SK-N-SH treated with all-trans-retinoic acid at 6 μM for 48 hours (cell line): ENCODE measurements around the gene CDON.

ENCODE experiments used
- CSDC2 ChIP-seq: fragments of 250-450 bp; sonication (Bioruptor Pico); IDR thresholded peaks from 2 replicates; pipeline ENCODE4 v1.5.0; 2020; ENCODE audit warnings: mild to moderate bottlenecking, moderate library complexity
- ESRRG ChIP-seq: fragments of 250-450 bp; sonication (Bioruptor Pico); IDR thresholded peaks from 2 replicates; pipeline ENCODE4 v1.6.1; 2021; ENCODE audit warnings: mild to moderate bottlenecking
- PPARA ChIP-seq: fragments of 250-450 bp; sonication (Bioruptor Pico); IDR thresholded peaks from 2 replicates; pipeline ENCODE4 v1.5.0; 2020; ENCODE audit warnings: mild to moderate bottlenecking, borderline replicate concordance
- RARB ChIP-seq: fragments of 250-450 bp; sonication (Bioruptor Pico); IDR thresholded peaks from 2 replicates; pipeline ENCODE4 v1.8.0; 2021; ENCODE audit warnings: mild to moderate bottlenecking, moderate library complexity
- TF ChIP-seq, protein P1 (sequence below): fragments of 250-450 bp; sonication (Bioruptor Pico); IDR thresholded peaks from 2 replicates; pipeline ENCODE4 v1.5.1; 2020; ENCODE audit warnings: low read depth, mild to moderate bottlenecking, moderate library complexity
- TF ChIP-seq, protein P2 (sequence below): fragments of 250-450 bp; sonication (Bioruptor Pico); IDR thresholded peaks from 2 replicates; pipeline ENCODE4 v1.8.0; 2020; ENCODE audit warnings: mild to moderate bottlenecking, moderate library complexity, borderline replicate concordance

DNA sequence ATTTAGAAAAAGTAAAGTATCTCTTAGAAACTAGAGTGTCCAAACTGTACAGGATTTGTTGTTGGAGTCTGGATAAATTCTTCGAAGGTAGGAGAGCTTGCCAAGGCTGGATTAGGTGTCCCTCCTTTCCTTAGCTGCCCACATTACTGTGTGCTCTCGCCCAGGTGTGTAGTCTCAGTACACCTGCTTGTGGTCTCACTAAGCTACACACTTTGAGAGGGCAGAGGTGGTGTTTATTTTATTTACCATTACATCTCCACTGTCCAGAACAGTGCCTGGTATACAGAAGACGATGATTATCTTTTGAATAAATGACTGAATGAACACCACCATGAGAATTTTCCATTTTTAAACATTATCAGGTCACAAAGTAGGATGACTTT is 80.3 kb downstream of the CDON start:
- TF ChIP-seq, protein P1, sequence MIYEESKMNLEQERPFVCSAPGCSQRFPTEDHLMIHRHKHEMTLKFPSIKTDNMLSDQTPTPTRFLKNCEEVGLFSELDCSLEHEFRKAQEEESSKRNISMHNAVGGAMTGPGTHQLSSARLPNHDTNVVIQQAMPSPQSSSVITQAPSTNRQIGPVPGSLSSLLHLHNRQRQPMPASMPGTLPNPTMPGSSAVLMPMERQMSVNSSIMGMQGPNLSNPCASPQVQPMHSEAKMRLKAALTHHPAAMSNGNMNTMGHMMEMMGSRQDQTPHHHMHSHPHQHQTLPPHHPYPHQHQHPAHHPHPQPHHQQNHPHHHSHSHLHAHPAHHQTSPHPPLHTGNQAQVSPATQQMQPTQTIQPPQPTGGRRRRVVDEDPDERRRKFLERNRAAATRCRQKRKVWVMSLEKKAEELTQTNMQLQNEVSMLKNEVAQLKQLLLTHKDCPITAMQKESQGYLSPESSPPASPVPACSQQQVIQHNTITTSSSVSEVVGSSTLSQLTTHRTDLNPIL = no peak
- TF ChIP-seq, protein P2, sequence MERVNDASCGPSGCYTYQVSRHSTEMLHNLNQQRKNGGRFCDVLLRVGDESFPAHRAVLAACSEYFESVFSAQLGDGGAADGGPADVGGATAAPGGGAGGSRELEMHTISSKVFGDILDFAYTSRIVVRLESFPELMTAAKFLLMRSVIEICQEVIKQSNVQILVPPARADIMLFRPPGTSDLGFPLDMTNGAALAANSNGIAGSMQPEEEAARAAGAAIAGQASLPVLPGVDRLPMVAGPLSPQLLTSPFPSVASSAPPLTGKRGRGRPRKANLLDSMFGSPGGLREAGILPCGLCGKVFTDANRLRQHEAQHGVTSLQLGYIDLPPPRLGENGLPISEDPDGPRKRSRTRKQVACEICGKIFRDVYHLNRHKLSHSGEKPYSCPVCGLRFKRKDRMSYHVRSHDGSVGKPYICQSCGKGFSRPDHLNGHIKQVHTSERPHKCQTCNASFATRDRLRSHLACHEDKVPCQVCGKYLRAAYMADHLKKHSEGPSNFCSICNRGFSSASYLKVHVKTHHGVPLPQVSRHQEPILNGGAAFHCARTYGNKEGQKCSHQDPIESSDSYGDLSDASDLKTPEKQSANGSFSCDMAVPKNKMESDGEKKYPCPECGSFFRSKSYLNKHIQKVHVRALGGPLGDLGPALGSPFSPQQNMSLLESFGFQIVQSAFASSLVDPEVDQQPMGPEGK (CRISPR knock-in tag) = no peak
- no peak for TF ChIP-seq PPARA (CRISPR knock-in tag)
- no peak for TF ChIP-seq CSDC2
- no peak for TF ChIP-seq RARB (CRISPR knock-in tag)
- TF ChIP-seq ESRRG = no peak
